PC-3 (cell line): ENCODE data around the gene UBE2G1.
"Not testable (repeated sequence)": the region's sequence is repeated elsewhere in the genome, so short reads cannot be mapped to it uniquely, and the experiment has no call there.

Experiments used
- CTCF ChIP-seq: fragments of 300-600 bp; sonication (generic); conservative IDR thresholded peaks from 2 replicates; pipeline ENCODE4 v1.5.1; 2017; ENCODE audit warnings: antibody characterized with exemption, low read depth, mild to moderate bottlenecking, low read length
- EZH2 ChIP-seq: fragments of 300-600 bp; sonication (generic); IDR thresholded peaks from one replicate; pipeline ENCODE4 v1.6.1; 2017; ENCODE audit warnings: antibody characterized with exemption, mild to moderate bottlenecking, low read length; ENCODE audit not compliant: unreplicated experiment

GRCh38 chr17:4367177-4367576 lies 702 bp upstream of the UBE2G1 start:
- not testable (repeated sequence) for TF ChIP-seq CTCF, EZH2
